HG02840 (cell line): Measurements from ENCODE around the gene AVPI1.
"Not testable (repeated sequence)": the region's sequence is repeated elsewhere in the genome, so short reads cannot be mapped to it uniquely, and the experiment has no call there.

Experiments used
- ATAC-seq: cut with Tn5 transposase; IDR thresholded peaks from one replicate; pipeline ENCODE4 v1.9.1; 2021; ENCODE audit warnings: mild to moderate bottlenecking, moderate library complexity, moderate number of reproducible peaks; ENCODE audit not compliant: unreplicated experiment, low FRiP score

The AVPI1 gene

DNA sequence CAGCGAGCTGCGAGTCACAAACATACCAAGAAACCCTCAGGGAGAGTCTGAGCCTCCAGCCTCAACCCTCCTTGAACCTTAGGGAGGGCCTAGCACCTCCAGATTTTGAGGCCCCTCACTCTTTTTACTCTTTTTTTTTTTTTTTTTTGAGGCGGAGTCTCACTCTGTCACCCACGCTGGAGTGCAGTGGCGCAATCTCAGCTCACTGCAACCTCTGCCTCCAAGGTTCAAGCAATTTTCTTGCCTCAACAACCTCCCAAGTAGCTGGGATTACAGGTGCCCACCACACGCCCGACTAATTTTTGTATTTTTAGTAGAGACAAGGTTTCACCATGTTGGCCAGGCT lies 2.7 kb downstream of the AVPI1 start:
- not testable (repeated sequence) for ATAC-seq

DNA sequence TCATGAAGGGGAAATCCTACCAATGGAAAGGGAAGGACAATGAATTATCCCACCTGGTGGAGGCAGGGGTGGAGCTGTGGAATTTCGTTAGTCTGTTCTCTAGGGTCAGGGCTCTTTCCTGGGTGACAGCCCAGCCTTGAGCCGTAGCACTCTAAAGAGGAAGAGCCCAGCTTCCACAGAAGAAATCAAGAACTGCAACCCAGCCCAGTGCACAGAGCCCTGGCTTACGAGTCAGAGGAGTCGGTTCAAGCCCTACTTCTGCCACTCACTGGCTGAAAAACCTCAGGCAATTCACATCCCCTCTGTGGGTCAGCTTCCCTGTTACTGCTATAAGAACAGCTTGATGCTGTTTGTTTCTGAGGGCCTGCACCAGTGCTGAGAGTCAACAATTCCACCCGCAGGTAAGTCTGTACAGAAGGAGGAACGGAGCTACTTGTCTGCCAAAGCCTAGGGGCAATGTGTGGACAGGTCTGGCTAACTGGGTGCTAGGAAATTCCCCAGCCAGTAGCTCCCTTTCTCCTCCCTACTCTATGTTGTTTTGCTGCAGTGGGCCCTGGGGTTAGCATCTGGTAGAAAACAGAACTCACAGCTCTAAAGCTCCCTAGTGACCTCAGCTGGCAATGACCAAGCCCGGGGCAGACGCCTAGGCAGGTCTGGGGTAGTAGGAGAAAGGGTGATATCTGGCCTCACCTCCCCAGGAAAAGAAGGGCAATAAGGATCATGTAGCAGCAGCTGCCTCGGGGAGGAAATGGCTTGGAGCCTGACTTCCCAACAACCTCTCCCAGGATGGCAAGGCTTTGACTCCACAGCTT lies 3.3 kb downstream of the AVPI1 start:
- ATAC-seq = no peak

DNA sequence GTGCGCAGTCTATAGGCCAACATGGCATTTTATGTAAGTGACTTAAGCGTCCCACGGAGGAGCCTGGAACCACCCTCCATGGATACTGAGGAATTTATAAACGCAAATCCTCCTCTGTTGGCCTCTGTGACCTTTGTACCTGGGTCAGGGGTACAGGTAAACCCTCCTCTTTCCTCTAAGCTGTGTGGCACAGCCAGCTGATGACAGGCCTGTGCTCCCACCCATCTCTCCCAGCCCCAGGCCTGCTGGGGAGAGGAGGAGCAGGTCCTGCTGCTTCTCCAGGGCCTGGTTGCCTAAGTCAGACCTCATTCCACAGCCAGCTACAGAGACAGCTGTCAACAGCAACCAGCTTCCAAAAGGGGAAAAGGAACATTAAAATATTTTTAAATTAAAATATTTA lies 5.0 kb downstream of the AVPI1 start:
- ATAC-seq = no peak

DNA sequence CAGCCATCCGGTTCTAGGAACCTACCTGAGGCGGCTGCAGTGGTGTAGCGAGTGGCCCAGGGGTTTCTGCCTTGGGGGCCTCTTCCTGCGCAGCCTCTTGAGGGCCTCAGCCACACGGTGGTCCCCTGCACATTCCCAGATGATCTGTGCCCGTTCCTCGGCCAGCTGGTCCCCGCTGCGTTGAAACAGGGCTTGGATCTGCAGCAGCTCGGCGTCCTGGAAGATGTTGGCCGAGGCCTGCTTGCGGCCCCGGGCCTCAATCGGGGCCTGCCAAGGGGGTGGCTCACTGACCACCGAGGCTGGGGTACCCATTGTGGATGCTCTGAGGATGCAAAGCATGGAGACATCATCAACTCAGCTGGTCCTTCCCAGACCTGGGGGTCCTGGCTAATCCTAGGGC lies 7.4 kb downstream of the AVPI1 start:
- no peak for ATAC-seq

DNA sequence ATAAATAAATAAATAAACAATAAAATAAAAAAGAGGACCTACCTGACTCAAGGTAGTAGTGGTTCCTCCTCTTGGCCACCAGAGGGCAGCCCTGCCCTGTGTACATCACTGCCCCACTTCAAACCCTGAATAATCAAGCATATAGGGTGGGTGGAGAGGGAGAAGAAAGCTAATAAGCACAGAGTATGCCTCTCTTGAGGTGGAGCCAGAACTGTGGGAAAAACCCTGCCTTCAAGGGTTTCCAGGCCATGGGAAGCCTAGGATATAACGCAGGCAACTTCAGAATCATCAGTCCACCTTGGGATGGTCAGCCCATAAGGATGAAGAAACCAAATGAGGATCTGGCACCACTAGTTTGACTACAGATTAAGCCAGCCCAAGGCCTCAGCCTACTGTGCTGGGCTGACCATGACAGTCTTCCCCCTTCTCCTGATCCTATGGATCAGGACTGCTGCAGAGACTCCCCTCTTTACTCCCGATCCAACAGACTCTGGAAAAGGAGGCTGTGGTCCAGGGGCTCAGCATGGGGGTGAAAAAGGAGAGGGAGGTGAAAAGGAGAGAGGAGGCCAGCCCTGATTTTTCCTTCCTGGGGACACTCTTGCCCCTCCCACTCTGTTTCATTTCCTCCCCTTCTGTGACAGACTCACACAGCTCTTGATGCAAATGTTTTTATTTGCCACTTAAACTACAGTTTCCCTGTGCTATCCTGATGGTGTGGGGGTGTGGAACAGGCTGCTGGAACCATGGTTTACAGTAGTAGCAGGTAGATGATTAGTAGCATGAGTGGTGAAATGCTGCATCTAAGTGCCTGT lies 10.1 kb downstream of the AVPI1 start:
- ATAC-seq = no peak

DNA sequence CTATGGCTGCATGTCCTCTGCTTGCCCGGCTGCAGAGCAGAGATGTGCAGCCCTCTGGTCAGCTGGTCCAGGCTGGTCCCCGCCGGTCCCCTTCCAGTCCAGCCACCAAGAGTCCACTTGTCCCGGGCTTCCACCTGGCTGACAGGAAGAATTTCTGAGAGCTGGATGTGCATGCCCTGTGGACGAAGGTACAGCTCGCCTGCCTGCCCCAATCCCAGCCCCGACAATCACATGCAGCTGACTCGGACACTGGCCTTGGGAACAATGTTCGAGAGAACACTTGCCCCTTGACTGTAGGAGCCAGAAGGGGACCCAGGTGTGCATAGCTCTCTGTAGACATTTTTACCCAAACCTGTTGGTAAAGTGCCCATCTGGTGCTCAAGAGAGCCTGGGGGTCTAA lies 11.8 kb downstream of the AVPI1 start:
- ATAC-seq = no peak

DNA sequence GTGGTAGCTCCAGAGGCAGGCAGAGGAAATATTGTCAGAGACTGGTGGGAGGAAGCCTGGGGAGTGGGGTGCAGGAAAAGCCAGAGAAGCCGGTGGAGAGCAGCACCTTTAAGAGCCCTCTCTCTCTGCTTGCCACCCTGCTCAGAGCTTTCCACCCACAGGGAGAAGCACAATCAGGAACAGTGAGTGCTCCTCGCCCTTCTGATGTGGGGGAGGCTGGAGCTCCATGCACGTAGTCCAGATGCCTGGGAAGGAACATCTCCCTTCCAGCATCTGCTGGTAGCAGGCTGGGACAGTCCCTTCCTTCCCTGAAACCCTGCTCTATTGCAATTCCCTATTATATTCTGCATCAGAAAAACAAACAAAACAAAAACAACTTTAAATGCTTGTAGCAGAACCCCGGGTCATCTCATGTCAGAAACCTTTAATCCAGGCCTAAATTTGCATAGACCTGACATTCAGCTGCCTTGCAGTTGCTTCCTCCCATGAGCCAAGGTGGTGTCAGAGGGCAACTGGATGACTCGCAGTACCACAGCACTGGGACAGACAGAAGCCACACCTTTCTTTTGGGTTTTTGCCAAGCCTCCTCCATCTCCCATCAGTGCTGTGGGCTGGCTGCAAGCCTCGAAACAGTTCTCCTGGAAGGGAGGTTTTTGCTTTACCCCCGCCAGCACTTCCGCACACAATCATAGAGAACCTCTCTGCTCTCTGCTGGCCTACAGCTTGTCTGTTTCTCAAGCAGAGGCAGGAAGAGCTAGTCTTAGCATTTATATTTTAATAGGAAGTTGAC lies 13.1 kb downstream of the AVPI1 start:
- ATAC-seq = no peak

DNA sequence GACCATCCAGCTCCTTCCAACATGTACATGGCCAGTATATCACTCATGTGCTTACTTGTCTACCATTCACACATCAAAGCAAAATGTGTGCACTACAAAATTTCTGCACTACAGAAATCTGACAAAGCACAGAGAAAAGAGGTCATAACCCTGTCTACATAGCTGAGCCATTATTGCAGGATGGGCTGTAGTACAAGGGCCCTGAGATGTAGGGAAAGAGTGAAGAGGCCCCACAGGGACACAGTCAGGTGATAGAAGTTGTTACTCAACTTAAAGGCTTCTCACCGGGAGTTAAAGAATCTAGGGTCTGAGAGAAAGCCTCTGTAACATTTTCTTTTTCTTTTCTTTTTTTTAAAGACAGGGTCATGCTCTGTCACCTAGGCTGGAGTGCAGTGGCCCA lies 17.5 kb downstream of the AVPI1 start:
- ATAC-seq = no peak

DNA sequence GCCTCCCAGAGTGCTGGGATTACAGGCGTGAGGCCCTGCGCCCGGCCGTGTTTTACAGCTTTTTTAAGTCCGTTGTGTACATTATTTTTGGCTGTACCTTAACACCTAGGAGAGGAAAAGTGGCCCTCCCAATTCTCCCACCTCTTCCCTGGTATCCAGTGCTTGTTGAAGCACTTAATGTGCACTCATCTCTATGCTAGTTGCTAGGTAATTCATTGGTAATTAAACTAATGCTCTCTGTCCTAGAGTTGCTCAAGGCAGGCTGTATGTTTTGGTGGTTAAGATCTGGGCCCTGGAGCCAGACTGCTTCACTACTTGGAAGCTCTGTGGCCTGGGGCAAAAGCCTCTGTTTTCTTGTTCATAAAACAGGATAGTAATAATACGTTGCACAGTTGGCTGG lies 19.6 kb downstream of the AVPI1 start:
- no peak for ATAC-seq

DNA sequence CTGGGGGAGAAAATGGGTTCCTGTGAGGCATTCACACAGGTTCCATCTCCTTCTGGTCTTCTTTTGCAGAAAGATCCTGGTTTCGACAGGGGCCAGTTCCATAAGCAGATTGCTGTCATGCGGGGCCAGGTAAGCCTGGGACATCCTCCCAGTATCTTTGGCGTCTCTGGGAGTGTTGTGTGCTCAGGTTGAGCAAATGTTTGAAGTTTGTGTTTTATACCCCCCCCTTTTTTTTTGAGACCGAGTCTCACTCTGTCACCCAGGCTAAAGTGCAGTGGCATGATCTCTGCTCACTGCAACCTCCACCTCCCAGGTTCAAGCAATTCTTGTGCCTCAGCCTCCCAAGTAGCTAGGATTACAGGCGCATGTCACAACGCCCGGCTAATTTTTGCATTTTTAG lies 20.0 kb downstream of the AVPI1 start:
- no peak for ATAC-seq

DNA sequence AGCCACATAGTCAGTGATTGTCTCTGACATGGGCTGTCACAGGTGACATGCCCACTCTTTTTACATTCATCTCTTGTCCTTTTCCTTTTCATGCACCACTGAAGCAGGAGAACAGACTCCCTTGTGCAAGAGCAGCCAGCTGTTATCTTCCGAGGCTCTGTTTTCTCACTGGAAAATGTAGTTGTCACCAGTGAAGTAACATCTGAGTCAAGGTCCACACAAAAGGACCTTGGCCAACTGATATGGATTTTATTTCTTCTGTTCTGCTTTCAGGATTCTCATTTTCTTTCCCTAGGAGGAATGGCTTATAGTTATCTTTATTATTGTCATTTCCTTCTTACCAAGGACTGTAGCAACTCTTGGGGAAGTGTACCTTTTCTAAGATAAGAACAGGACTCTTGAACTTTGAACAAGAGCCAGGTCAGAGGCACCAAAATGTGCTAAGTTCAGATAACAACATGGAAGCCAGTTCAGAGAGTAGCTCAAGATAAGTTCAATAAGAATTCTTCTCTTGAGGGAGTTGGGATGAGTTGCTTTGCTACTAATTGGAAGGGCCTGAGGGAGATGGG lies 22.7 kb downstream of the AVPI1 start:
- ATAC-seq = no peak

DNA sequence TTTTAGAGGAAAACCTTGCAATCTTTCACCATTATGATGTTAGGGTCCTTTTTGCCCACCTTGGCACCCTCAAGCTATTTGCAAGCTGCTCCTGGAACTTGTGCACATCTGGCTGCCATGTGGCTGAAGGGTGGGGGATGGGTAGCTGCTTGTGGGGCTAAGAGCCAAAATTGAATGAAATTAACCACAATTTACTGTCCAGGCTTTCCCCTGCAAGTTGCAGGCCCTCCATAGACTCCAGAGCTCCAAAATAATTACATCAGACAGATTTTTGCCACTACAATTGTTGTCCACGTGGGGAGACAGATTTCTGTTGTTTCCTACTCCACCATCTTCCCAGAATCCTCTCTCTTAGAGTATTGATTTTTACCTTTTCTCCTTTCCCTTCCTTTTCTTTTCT lies 27.5 kb downstream of the AVPI1 start:
- no peak for ATAC-seq

DNA sequence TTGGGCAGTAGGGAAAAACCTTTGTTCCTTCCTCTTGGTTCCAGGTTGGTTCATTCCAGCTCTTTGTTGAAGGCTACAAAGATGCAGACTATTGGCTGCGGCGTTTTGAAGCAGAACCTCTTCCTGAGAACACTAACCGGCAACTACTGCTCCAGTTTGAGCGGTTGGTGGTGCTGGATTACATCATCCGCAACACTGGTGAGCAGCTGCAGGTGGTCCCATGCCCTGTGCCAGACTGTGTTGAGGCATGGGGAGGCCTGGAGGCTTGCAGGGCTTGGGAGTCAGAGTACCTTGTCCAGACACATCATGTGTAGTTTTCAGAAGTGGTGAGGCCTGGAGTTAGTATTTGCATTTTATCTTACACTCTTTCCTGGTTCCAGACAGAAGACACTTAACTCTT lies 30.3 kb downstream of the AVPI1 start:
- no peak for ATAC-seq

DNA sequence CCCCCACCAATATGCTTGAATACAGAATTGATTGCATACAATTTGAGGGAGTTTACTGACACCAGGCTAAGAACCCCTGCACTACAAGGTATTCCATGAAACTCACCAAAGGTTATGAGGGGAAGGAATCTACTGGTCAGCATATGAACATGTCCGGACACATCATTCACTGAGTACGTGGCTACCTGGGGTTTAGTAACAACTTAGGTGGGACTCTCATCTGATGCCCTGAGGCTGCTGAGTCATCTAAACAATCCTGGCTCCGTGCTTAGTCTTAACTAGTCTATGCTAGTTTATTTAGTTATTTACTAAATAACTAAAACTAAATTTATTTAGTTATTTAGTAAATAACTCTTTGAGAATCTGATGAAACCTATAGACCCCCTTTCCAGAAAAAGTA lies 35.3 kb downstream of the AVPI1 start:
- ATAC-seq = no peak

DNA sequence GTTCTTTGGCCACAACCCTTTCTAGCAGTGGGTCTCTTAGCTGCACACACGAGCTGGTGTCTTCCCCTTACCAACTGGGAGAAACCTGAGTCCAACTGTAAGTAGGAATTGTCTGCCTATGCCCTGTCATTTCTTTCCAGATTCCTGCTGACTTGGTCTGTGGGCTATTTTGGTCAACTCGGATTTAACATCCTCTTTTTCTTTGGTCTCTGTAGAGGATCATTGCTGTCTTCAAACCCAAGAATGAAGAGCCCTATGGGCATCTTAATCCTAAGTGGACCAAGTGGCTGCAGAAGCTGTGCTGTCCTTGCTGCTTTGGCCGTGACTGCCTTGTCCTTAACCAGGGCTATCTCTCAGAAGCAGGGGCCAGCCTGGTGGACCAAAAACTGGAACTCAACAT lies 36.3 kb downstream of the AVPI1 start:
- no peak for ATAC-seq

DNA sequence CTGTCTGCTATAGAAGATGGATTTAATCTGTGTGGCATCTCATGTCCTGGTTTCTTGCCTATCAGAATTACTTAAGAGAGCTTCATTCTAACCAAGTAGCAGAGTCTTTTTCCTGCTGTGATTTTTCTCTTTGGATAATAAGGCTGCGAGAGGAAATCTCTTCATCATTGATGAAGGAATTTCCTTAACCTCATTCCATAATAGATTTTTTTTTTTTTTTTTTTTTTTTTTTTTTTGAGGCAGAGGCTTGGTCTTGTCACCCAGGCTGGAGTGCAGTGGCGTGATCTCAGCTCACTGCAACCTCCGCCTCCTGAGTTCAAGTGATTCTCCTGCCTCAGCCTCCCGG lies 37.7 kb downstream of the AVPI1 start:
- not testable (repeated sequence) for ATAC-seq

DNA sequence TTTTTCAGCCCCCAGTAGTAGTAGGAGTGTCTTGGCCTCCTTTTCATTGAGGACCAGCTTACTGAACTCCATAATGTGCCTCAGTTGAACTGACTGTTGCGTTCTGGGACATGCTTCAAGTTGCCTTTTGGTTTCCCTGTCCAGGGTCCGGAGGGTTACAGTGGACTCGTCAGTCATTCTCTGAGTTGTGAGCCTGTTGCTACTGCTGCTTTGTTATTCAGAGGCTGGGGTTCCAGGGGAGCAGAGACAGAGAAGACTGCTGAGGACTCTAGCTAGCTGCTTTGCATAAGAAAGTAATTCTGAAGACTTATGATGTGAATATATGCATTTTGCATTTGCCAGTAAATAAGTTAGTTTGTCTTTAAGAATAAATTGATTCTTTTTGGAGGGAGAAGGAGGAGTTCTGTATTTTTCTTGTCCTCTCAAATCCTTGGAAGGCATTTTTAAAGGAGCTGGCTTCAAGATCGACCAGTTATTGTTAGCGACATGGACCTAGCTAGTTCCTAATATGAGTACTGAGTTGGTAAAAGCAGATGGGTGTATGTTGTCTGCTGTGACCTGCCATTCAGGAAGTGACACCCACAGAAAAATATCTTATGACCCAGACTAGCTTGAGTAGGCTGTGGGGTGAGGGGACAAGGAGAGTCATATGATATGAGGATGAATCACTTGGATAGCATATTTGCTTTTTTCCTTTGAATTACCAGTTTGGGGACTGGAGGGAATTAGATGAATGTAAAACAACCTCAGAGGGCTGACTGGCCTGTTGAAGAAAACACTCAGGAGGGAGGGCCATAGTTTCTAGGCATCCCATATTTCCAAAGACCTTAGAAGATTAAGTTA lies 38.3 kb downstream of the AVPI1 start:
- no peak for ATAC-seq

DNA sequence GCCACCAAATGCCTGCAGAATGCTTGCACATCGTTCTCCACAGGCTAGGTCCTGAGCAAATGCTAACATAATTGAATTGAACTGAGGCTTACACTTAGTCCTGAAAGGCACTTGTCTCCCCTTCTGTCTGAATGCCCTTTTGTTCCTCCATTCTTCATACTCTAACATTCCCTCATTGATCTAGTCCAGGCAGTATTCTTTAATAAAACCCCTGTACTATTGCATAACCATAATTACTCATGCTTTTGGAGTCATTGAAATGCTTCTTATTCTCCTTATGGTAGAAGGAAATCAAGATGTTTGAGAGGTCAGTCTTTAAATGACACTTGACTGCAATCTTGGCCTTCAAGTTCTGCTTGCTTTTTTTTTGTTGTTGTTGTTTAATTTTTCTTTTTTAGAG lies 39.5 kb downstream of the AVPI1 start:
- ATAC-seq = no peak

DNA sequence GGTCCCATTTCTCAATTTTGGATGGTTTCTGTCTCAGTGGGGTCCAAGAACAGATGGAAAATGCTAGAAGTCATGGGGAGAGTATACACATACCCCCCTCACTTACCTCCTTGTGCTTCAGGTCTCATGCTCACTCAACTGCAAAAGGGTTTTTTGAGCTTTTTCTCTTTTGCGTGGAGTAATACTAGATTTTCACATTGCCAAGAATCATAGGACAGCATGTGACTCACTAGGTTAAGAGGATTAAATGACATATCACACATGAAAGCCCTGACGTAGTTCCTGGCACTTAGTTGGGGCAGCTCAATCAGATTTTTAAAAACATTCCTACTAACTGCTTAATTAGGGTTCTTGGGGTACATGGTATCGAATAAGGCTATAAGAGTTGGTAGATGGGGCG lies 42.1 kb downstream of the AVPI1 start:
- no peak for ATAC-seq

DNA sequence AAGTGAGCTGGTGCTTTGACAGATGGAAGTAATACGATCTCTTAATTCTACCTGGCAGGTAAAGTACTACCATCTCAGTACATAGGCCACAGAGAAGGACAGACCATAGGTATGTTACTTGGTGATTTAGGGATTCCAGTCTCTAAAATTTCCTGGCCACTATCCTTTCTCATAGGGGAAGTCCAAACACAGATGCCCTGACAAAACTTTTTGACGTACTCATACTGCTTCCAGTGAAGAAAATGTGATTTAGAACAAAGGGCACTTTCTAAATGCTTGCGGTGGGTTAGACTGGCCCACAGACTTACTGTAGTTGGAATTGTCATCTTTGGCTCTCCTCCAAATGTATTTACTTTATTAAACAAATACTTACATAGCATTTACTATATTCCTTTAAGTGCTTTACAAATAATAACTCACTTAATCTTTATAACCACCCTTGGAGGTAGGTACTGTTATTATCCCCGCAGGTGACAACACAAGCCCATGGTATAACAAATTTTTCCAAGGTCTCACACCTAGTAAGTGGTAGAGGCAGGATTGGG lies 43.5 kb downstream of the AVPI1 start:
- no peak for ATAC-seq
